Measurements from ENCODE around the gene SOST. TPM values are rescaled to one million over a fixed set of nuclear protein-coding genes. Genes with fewer than 3 reads are reported as not detected.

SOST gene
- total RNA-seq (2014; rRNA removed; shearing (Covaris generic)) = not detected in 2 replicates

DNA sequence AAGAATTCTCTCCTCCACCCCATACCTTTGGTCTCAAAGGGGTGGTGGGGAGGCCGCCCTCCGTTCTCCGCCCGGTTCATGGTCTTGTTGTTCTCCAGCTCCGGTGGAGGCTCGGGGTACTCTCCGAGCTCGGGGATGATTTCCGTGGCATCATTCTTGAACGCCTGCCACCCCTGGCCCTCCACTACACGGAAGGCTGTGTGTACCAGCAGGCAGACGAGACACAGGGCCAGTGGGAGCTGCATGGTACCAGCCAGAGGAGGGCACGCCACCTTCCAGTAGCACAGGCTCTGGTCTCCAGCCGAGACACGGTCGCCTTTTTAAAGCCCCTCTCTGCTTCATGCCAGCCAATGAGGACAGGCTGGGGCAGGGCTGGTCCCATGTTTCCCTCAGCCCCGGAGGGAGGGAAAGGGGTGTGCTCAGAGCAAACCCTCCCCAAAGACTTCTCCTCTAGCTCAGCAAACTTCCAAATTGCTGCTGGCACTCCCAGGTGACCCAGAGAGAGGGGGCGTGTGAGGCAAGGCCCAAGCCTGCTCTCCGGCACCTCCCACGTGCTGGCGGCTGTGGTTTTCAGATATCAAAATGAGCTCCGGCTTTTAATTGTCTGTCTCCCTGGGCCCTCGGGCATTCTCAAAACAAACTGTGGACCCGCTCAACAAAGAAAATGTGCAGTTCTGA, at the start of gene SOST:
Gene SOST (minus strand): TSS at position 295 of the 678 bp plus-strand sequence. CDS start 50 bp downstream, at position 245.

GRCh38 chr17:43780135-43780534, 21.5 kb upstream of the SOST start, which contains the start of gene CFAP97D1:
Gene CFAP97D1 (plus strand): TSS chr17:43780435. CDS start chr17:43780463, 28 bp downstream.

GRCh38 chr17:43778337-43779144, 19.9 kb upstream of the SOST start, which contains the start of gene DUSP3:
Gene DUSP3 (minus strand): TSS chr17:43778977. CDS start chr17:43778924, 53 bp downstream.

Other genes with a start within 250 kb of the SOST start
- gene ETV4, start 212.5 kb downstream of the SOST start, total RNA-seq (2014; rRNA removed; shearing (Covaris generic)) = 139 and 158 TPM in 2 replicates
- not detected in 2 replicates for gene MEOX1, start 96.9 kb downstream of the SOST start, total RNA-seq (2014; rRNA removed; shearing (Covaris generic))
- gene DUSP3, start 20.2 kb upstream of the SOST start, total RNA-seq (2014; rRNA removed; shearing (Covaris generic)) = 19.1 and 20.7 TPM in 2 replicates
- gene CFAP97D1, start 21.6 kb upstream of the SOST start, total RNA-seq (2014; rRNA removed; shearing (Covaris generic)) = not detected in 2 replicates
- 12.7 and 19.9 TPM in 2 replicates for gene MPP3, start 74.4 kb upstream of the SOST start, total RNA-seq (2014; rRNA removed; shearing (Covaris generic))
- gene CD300LG, start 88.4 kb upstream of the SOST start, total RNA-seq (2014; rRNA removed; shearing (Covaris generic)) = not detected in 2 replicates
- gene MPP2, start 148.7 kb upstream of the SOST start, total RNA-seq (2014; rRNA removed; shearing (Covaris generic)) = 3.6 and 5.7 TPM in 2 replicates
- gene PPY, start 183.7 kb upstream of the SOST start, total RNA-seq (2014; rRNA removed; shearing (Covaris generic)) = not detected in 2 replicates
- gene PYY, start 195.1 kb upstream of the SOST start, total RNA-seq (2014; rRNA removed; shearing (Covaris generic)) = not detected in 2 replicates
- 0.96 and 0.98 TPM in 2 replicates for gene NAGS, start 245.8 kb upstream of the SOST start, total RNA-seq (2014; rRNA removed; shearing (Covaris generic))